Endothelial cell (in vitro differentiated cells): ENCODE measurements around the gene LRBA. TPM values are rescaled to one million over a fixed set of nuclear protein-coding genes. Genes with fewer than 3 reads are reported as not detected.

Source experiments
- DNase-seq: peaks from one replicate; pipeline ENCODE4 v3.0.0; 2021; ENCODE audit warnings: low spot score
- H3K27ac Mint-ChIP-seq: one replicate; pipeline ENCODE4 v1.8.0; 2021; ENCODE audit warnings: mixed read lengths, inconsistent platforms; ENCODE audit not compliant: unreplicated experiment
- H3K27me3 Mint-ChIP-seq: one replicate; pipeline ENCODE4 v1.8.0; 2021; ENCODE audit warnings: mild to moderate bottlenecking, moderate library complexity, mixed read lengths, inconsistent platforms; ENCODE audit not compliant: unreplicated experiment
- H3K36me3 Mint-ChIP-seq: one replicate; pipeline ENCODE4 v1.8.0; 2021; ENCODE audit warnings: mild to moderate bottlenecking, low read depth, mixed read lengths, inconsistent platforms; ENCODE audit not compliant: unreplicated experiment
- H3K4me1 Mint-ChIP-seq: one replicate; pipeline ENCODE4 v1.8.0; 2021; ENCODE audit warnings: mild to moderate bottlenecking, mixed read lengths, inconsistent platforms; ENCODE audit not compliant: unreplicated experiment
- H3K4me3 Mint-ChIP-seq: one replicate; pipeline ENCODE4 v1.8.0; 2021; ENCODE audit warnings: mild to moderate bottlenecking, mixed read lengths, inconsistent platforms; ENCODE audit not compliant: unreplicated experiment
- H3K9me3 Mint-ChIP-seq: one replicate; pipeline ENCODE4 v1.8.0; 2021; ENCODE audit warnings: mixed read lengths, inconsistent platforms; ENCODE audit not compliant: unreplicated experiment
- CTCF ChIP-seq: fragments of 200-600 bp; sonication (generic); IDR thresholded peaks from one replicate; pipeline ENCODE4 v1.5.0; 2021; ENCODE audit warnings: antibody characterized with exemption; ENCODE audit not compliant: unreplicated experiment
- total RNA-seq: library from RNA; stranded (reverse); fragmentation: NEBNext Ultra II Directional; extraction: Animal tissue kit (Norgen Biotek cat#: 25700); gene quantifications from one replicate; pipeline ENCODE4 v1.2.1, GENCODE V29; 2021; ENCODE audit not compliant: unreplicated experiment

Gene LRBA
- total RNA-seq, 1 donor from 2014 or later = 44.3 TPM

DNA sequence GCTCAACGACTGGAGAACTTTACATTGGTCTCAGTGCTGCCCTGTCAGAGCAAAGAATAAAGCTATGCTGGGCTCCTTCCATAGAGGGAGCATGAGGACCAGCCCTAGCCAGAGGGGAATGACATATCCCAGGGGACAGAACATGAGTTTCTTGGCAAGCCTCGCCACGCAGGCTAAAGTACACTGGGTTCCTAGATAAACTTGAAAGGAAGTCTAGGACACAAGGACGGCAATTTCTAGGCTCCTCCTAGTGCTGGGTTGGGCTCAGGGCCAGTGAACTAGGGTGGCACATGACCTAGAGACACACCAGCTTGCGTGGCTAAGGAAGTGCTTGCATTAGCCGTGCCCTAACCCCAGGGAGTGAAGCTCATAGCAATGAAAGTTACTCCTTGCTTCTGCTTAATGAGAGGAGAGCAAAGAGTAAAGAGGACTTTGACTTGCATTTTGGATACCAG, 292.1 kb downstream of the LRBA start:
- H3K4me3 Mint-ChIP-seq = no peak overlapping the region
- no peak overlapping the region for H3K27ac Mint-ChIP-seq
- TF ChIP-seq CTCF = no peak
- H3K4me1 Mint-ChIP-seq = peaks cover 5% of the 10 kb centered on the region
- H3K36me3 Mint-ChIP-seq = peaks cover 11% of the 10 kb centered on the region
- H3K27me3 Mint-ChIP-seq = no peaks in the 10 kb centered on the region
- DNase-seq = no peak
- no peaks in the 10 kb centered on the region for H3K9me3 Mint-ChIP-seq

- no peak overlapping the region for H3K4me3 Mint-ChIP-seq
- no peak overlapping the region for H3K27ac Mint-ChIP-seq
- H3K9me3 Mint-ChIP-seq = no peaks in the 10 kb centered on the region
- peaks cover 4% of the 10 kb centered on the region for H3K36me3 Mint-ChIP-seq
- no peak for DNase-seq
- H3K4me1 Mint-ChIP-seq = peaks cover 5% of the 10 kb centered on the region
- no peak for TF ChIP-seq CTCF
- no peaks in the 10 kb centered on the region for H3K27me3 Mint-ChIP-seq
These were observed 294.0 kb downstream of the LRBA start for GRCh38 chr4:150720973-150721518.

DNA sequence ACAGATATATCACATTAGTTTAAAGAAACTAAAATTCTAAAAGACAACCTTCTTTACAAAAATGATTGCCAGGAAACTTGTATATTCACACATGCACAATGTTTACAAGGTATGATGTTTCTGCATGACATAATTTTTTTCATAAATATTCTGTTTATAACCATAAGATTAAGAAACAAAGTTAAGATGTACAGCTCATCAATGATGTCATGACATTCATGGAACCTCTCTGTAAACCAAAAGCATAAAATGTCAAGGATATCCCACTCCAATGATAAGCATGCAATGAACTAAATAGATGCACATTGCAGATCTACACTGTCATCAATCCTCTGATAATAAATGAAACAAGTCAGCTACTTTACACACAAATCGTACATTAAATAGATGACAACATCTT, 297.1 kb downstream of the LRBA start:
- Mint-ChIP-seq H3K27me3 (no peaks in the 10 kb centered on the region), H3K9me3 (no peaks in the 10 kb centered on the region), H3K36me3 (no peaks in the 10 kb centered on the region), H3K4me1 (peaks cover 13% of the 10 kb centered on the region), H3K4me3 (no peak overlapping the region), H3K27ac (no peak overlapping the region)
- DNase-seq = no peak
- no peak for TF ChIP-seq CTCF

DNA sequence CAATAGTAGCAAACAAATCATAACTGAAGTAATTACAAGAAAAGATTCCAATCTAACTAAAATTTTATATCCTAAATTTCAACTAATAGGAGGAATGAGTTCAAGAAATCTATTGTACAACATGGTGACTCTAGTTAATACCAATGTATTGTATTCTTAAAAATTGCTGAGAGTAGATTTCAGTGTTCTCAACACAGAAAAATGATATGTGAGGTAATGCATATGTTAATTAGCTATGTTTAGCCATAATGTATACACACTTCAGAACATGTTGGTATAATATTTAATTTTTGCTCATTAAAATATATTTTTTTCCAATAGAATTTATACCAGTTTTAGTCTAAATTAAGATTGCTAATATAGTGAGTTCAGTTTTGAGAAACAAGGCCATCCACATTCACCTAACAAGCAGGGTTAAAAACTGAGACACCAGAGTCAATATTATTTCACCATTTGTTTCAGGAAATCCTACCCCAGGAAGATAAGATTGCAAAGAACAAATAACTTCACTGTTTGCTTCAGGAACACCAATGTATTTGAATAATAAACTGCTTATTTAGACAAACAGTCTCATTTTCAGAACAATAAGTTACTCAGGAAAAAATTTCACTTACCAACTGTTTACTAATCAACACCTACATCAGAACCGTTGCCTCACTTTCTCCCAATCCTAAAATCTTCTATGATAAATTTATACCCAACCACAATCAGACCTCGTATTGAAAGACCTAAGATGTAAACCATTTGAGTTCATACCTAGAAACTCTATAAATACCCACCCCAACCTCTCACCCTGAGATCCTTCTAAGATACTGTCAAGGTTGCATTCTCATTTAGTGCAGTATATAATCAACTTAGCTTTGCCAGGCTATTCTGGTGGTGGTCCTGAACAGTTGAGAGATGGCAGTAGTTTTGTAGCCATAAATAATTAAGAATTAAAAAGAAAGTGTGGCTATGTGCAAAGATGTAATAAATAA, 300.3 kb downstream of the LRBA start:
- H3K27me3 Mint-ChIP-seq = no peaks in the 10 kb centered on the region
- H3K27ac Mint-ChIP-seq = peak overlapping the region; percentile 53
- DNase-seq = no peak
- H3K4me1 Mint-ChIP-seq = peaks cover 10% of the 10 kb centered on the region
- TF ChIP-seq CTCF = no peak
- H3K9me3 Mint-ChIP-seq = no peaks in the 10 kb centered on the region
- H3K36me3 Mint-ChIP-seq = no peaks in the 10 kb centered on the region
- no peak overlapping the region for H3K4me3 Mint-ChIP-seq

DNA sequence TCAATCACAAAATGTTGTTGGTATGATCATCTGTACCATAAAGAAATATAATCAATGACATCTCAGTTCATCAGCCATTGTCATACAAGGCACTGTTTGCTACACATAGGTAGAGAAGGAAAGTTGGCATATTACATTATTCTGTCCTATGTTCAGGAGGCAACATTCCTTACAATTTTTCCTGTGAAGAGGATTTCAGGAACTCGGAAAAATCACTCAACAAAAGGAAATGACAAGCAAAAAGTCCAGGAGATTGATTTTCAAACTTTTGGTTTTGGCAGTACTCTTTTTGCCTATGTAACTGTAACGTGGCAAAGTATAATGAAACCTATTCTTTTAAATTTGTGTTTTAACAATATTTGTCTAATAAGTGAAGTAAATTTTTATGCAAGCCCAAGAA, 301.8 kb downstream of the LRBA start:
- no peak overlapping the region for H3K27ac Mint-ChIP-seq
- DNase-seq = no peak
- no peaks in the 10 kb centered on the region for H3K9me3 Mint-ChIP-seq
- peaks cover 8% of the 10 kb centered on the region for H3K4me1 Mint-ChIP-seq
- H3K36me3 Mint-ChIP-seq = no peaks in the 10 kb centered on the region
- H3K4me3 Mint-ChIP-seq = no peak overlapping the region
- TF ChIP-seq CTCF = no peak
- no peaks in the 10 kb centered on the region for H3K27me3 Mint-ChIP-seq
